Measurements from ENCODE around the gene EPHB1. TPM values are rescaled to one million over a fixed set of nuclear protein-coding genes. Genes with fewer than 3 reads are reported as not detected.
"Not testable (repeated sequence)": the region's sequence is repeated elsewhere in the genome, so short reads cannot be mapped to it uniquely, and the experiment has no call there.

EPHB1 gene
- polyA plus RNA-seq, 1 experiment = 0.50 TPM

DNA sequence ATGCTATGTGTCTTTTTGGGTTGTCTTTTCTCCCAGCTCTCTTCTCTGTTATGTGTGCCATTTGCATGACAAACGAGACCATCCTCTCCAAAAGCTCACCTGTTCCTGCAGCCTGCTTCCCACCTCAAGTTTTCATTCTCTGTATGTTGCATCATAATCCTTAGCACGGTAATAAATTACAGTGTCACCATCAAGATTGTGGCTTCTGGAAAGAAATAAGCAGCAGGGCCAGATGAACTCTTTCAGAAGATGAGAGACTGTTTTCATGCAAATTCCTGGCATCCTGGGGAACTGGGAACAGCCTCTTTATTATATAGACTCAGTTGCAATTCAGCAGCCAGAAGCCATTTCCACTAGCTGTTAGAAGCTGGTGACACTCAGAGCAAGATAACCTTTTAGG, 436.7 kb downstream of the EPHB1 start:
- Histone ChIP-seq H3K27me3 (ENCODE audit: control insufficient read depth, insufficient read depth, low read length) (no peaks in the 10 kb centered on the region), H3K4me3 (ENCODE audit: low read depth, low read length) (no peak overlapping the region), H3K36me3 (ENCODE audit: control insufficient read depth, insufficient read depth, low read length) (no peaks in the 10 kb centered on the region)
- ChIA-PET CTCF (no interaction called here), POLR2A (no interaction called here)
- DNase-seq (ENCODE audit: low read depth) = no peak
- TF ChIP-seq, protein P1, sequence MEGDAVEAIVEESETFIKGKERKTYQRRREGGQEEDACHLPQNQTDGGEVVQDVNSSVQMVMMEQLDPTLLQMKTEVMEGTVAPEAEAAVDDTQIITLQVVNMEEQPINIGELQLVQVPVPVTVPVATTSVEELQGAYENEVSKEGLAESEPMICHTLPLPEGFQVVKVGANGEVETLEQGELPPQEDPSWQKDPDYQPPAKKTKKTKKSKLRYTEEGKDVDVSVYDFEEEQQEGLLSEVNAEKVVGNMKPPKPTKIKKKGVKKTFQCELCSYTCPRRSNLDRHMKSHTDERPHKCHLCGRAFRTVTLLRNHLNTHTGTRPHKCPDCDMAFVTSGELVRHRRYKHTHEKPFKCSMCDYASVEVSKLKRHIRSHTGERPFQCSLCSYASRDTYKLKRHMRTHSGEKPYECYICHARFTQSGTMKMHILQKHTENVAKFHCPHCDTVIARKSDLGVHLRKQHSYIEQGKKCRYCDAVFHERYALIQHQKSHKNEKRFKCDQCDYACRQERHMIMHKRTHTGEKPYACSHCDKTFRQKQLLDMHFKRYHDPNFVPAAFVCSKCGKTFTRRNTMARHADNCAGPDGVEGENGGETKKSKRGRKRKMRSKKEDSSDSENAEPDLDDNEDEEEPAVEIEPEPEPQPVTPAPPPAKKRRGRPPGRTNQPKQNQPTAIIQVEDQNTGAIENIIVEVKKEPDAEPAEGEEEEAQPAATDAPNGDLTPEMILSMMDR (IDR thresholded peaks at IDR 0.05; ENCODE audit: insufficient read depth, low read depth, low read length) = no peak

DNA sequence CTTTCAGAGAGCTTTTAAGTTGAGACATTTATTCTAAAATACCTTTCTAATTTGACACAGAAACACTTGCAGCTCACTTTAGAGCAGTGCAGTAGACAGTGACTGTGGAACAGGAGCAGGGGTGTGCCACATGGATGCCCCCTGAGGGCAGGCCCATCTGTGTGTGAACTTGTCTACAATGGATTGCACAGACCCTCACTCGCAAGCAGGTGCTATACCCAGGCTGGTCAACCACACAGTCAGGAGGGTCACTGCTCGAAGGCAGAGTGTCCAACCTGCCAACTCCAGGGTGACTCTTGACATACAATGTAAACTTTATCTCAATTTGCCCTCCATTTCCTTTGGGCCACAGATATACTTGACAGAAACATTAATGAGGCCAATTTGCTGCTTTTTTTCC, 437.2 kb downstream of the EPHB1 start:
- no peaks in the 10 kb centered on the region for H3K36me3 ChIP-seq (ENCODE audit: control insufficient read depth, insufficient read depth, low read length)
- DNase-seq (ENCODE audit: low read depth) = no peak
- CTCF ChIA-PET = no interaction called here
- TF ChIP-seq, protein P1 (IDR thresholded peaks at IDR 0.05; ENCODE audit: insufficient read depth, low read depth, low read length) = no peak
- POLR2A ChIA-PET = no interaction called here
- no peaks in the 10 kb centered on the region for H3K27me3 ChIP-seq (ENCODE audit: control insufficient read depth, insufficient read depth, low read length)
- H3K4me3 ChIP-seq (ENCODE audit: low read depth, low read length) = no peak overlapping the region

DNA sequence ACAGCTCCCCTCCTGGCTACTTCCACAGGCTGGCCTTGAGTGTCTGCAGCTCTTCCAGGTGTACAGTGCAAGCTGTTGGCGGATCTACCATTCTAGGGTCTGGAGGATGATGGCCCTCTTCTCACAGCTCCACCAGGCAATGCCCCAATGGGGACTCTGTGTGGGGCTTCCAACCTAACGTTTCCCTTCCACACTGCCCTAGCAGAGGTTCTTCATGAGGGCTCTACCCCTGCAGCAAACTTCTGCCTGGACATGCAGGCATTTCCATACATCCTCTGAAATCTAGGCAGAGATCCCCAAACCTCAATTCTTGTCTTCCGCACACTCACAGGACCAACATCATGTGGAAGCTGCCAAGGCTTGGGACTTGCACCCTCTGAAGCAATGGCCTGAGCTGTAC, 438.4 kb downstream of the EPHB1 start:
- H3K27me3 ChIP-seq (ENCODE audit: control insufficient read depth, insufficient read depth, low read length); H3K36me3 ChIP-seq (ENCODE audit: control insufficient read depth, insufficient read depth, low read length); H3K4me3 ChIP-seq (ENCODE audit: low read depth, low read length); CTCF ChIA-PET; POLR2A ChIA-PET; DNase-seq (ENCODE audit: low read depth): not testable (repeated sequence)

DNA sequence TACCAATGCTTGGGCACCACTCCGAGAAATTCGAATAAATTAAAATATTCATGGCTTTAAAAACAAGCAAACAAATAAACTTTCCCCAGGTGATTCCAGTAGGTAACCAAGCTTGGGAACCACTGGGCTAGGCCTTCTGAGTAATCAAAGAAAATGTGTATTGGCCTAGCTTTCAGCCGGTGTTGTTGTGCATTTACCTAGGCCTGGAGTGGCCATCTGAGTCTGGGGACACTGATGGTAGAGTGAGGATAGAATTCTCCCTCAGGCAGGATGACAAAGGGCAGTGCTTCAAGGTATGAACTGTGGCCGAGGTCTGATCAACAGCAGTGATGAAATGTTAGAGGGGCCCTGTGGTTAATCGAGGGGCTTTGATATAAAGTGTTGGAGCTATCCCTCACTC, 440.5 kb downstream of the EPHB1 start:
- H3K36me3 ChIP-seq (ENCODE audit: control insufficient read depth, insufficient read depth, low read length) = no peaks in the 10 kb centered on the region
- no peak overlapping the region for H3K4me3 ChIP-seq (ENCODE audit: low read depth, low read length)
- TF ChIP-seq, protein P1 (IDR thresholded peaks at IDR 0.05; ENCODE audit: insufficient read depth, low read depth, low read length) = no peak
- ChIA-PET POLR2A (no interaction called here), CTCF (no interaction called here)
- DNase-seq (ENCODE audit: low read depth) = no peak
- no peaks in the 10 kb centered on the region for H3K27me3 ChIP-seq (ENCODE audit: control insufficient read depth, insufficient read depth, low read length)

DNA sequence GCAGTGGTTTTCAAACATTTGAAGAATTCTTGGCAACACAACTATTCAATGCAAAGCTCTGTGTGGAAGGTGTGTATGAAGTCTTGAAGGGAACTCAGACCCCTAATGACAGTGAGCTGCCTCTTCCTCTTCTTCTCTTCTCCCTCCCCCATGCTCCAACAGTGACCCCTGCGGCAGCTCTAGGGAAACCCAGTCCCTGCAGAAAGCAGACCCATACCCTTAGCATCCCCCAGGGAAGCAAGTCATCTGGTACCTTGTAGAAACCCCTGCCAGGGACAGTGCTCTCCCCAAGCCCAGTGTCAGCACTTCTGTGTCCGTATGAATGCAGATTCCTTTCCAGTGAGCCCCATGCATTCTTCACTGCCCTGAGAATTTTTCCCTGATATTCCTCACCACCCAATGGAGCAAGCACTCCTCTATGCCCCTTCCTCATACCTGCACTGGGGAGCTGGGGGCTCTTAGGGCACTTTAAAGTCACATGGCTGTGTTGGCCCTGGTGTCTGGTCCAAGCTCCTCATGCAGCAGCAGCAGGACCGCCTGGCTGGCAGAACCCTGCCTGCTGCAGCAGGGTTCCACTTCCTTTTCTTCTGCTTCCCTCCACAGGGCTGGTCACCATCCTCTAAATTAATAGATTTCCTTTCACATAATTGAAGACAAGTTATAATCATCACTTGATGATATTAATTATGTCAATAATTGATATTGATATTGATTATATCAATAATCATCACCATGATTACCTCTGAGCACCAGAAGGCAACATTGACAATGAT, 442.5 kb downstream of the EPHB1 start:
- ChIA-PET CTCF (interaction anchor here (1.0 kb wide), 1 partner anchor 13 kb away, joined by 3 read pairs; no protein-coding TSS in a partner anchor), POLR2A (no interaction called here)
- TF ChIP-seq, protein P1 (IDR thresholded peaks at IDR 0.05; ENCODE audit: insufficient read depth, low read depth, low read length) = no peak; the same call in 1 of the 2 replicates
- no peaks in the 10 kb centered on the region for H3K36me3 ChIP-seq (ENCODE audit: control insufficient read depth, insufficient read depth, low read length)
- H3K4me3 ChIP-seq (ENCODE audit: low read depth, low read length) = no peak overlapping the region
- H3K27me3 ChIP-seq (ENCODE audit: control insufficient read depth, insufficient read depth, low read length) = no peaks in the 10 kb centered on the region
- DNase-seq (ENCODE audit: low read depth) = no peak

All from BJ (cell line).